Activated B cell treated with CpG ODN at 0.5 μM for 24 hours (primary cell): ENCODE data around the gene PRSS16. TPM values are rescaled to one million over a fixed set of nuclear protein-coding genes. Genes with fewer than 3 reads are reported as not detected.

Source experiments
- ATAC-seq: fragments of 200-7000 bp; cut with Tn5 transposase; one replicate; pipeline ENCODE4 v1.10.0; 2021; ENCODE audit warnings: low read depth, mild to moderate bottlenecking, moderate library complexity
- CTCF ChIA-PET: fragments of 350-600 bp; sonication (Branson Sonifier 250); formaldehyde crosslinking; loops from one replicate; lab custom pipeline; 2021; ENCODE audit warnings: antibody characterized with exemption; lab: Charles Lee
- POLR2A ChIA-PET: fragments of 350-600 bp; sonication (Branson Sonifier 250); formaldehyde crosslinking; loops from one replicate; lab custom pipeline; 2021; ENCODE audit warnings: antibody characterized with exemption; lab: Charles Lee
- DNase-seq: peaks from one replicate; pipeline ENCODE4 v3.0.0; 2022
- H3K27ac Mint-ChIP-seq: one replicate; pipeline ENCODE4 v1.8.0; 2020; ENCODE audit warnings: mixed read lengths
- H3K27me3 Mint-ChIP-seq: one replicate; pipeline ENCODE4 v1.8.0; 2021; ENCODE audit warnings: mixed read lengths
- H3K36me3 Mint-ChIP-seq: one replicate; pipeline ENCODE4 v1.8.0; 2021; ENCODE audit warnings: low read depth, mixed read lengths
- H3K4me1 Mint-ChIP-seq: one replicate; pipeline ENCODE4 v1.8.0; 2021; ENCODE audit warnings: mixed read lengths
- H3K4me3 Mint-ChIP-seq: one replicate; pipeline ENCODE4 v1.8.0; 2020; ENCODE audit warnings: mild to moderate bottlenecking, mixed read lengths
- H3K9me3 Mint-ChIP-seq: one replicate; pipeline ENCODE4 v1.8.0; 2020; ENCODE audit warnings: mixed read lengths
- CTCF ChIP-seq: fragments of 200-600 bp; IDR thresholded peaks from one replicate; pipeline ENCODE4 v1.8.0; 2022; ENCODE audit warnings: antibody characterized with exemption, mild to moderate bottlenecking
- intact Hi-C: fragments of 100-400 bp; cut with micrococcal nuclease; formaldehyde crosslinking; loops from one replicate; pipeline ENCODE4 v1.15.1; 2024
- total RNA-seq: library from RNA; stranded (reverse); gene quantifications from 2 replicates; pipeline ENCODE4 v1.2.3, GENCODE V29; 2022

Gene PRSS16
- total RNA-seq, 1 donor from 2014 or later = 0.91 TPM

DNA sequence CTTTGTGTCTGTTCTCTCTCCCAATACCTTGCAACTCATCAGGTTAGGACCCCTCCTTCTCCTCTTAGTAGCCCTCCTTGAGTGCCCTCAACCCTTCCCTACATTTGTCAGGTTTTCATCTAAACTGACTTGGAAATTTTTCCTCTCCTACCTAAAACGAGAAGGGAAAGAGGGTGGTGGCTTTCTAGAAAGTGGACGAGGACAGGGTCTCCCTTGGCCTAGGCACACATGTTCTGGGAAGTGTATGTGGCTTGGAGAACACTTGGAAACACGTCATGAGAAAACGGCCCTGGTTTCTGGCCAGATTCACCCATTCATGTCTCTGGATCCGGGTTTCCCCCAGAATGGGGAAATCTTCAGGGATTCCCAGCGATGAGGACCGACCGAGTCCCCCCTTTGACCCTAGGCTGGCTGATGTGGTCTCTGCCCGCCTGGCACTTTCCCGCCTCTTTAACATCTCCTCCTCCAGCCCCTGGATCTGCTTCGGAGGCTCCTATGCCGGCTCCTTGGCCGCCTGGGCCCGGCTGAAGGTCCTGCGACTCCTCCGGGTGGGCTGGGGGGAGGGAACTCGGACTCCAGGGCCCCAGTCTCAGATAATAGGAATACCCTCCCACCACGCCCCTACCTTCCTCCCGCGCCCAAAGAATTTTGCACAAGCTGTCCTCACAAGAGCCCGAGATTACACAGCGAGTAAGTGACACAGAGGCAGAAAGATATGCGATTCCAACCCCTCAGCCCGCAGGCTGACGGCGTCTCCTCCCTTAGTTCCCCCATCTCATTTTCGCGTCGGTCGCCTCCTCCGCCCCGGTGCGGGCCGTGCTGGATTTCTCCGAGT, 3.0 kb downstream of the PRSS16 start:
- ATAC-seq (no peak), DNase-seq (no peak)
- no peaks in the 10 kb centered on the region for H3K9me3 Mint-ChIP-seq
- POLR2A ChIA-PET = interaction anchor here (0.6 to 2.0 kb wide), 2 partner anchors 587 to 684 kb away, joined by 6 to 10 read pairs; a partner anchor contains a TSS
- CTCF ChIA-PET = interaction anchor here (1.5 kb wide), 1 partner anchor 502 kb away, joined by 4 read pairs; no protein-coding TSS in a partner anchor
- no peak overlapping the region for H3K27ac Mint-ChIP-seq
- peak overlapping the region; percentile 87 for H3K4me3 Mint-ChIP-seq
- no peak for TF ChIP-seq CTCF
- intact Hi-C loops = no loop called here
- peaks cover 40% of the 10 kb centered on the region for H3K27me3 Mint-ChIP-seq
- peaks cover 14% of the 10 kb centered on the region for H3K4me1 Mint-ChIP-seq
- H3K36me3 Mint-ChIP-seq = no peaks in the 10 kb centered on the region

GRCh38 chr6:27251112-27251605, 3.7 kb downstream of the PRSS16 start:
- DNase-seq (peak; percentile 37), ATAC-seq (peak; percentile 77)
- H3K4me1 Mint-ChIP-seq = peaks cover 14% of the 10 kb centered on the region
- TF ChIP-seq CTCF = no peak
- no peaks in the 10 kb centered on the region for H3K9me3 Mint-ChIP-seq
- intact Hi-C loops = no loop called here
- peak overlapping the region; percentile 87 for H3K4me3 Mint-ChIP-seq
- H3K27ac Mint-ChIP-seq = peak overlapping the region; percentile 43
- no peaks in the 10 kb centered on the region for H3K36me3 Mint-ChIP-seq
- ChIA-PET CTCF (interaction anchor here (1.5 kb wide), 1 partner anchor 501 kb away, joined by 4 read pairs; no protein-coding TSS in a partner anchor), POLR2A (interaction anchor here (0.6 to 2.0 kb wide), 3 partner anchors 222 to 684 kb away, joined by 3 to 10 read pairs (median 6); partner anchors contain the start of gene ZNF184)
- H3K27me3 Mint-ChIP-seq = peaks cover 43% of the 10 kb centered on the region

- ChIA-PET POLR2A (interaction anchor here (0.5 to 2.0 kb wide), 3 partner anchors 125 to 586 kb away, joined by 3 to 10 read pairs (median 3); partner anchors contain the start of gene ZNF184), CTCF (interaction anchor here (1.5 kb wide), 1 partner anchor 501 kb away, joined by 4 read pairs; no protein-coding TSS in a partner anchor)
- intact Hi-C loops = no loop called here
- peak; percentile 88 for ATAC-seq
- Mint-ChIP-seq H3K27ac (peak overlapping the region; percentile 19), H3K27me3 (peaks cover 43% of the 10 kb centered on the region), H3K4me1 (peaks cover 14% of the 10 kb centered on the region), H3K36me3 (no peaks in the 10 kb centered on the region), H3K4me3 (peak overlapping the region; percentile 87), H3K9me3 (no peaks in the 10 kb centered on the region)
- no peak for TF ChIP-seq CTCF
- DNase-seq = peak; percentile 54
These were observed 4.2 kb downstream of the PRSS16 start for GRCh38 chr6:27251606-27252251.

DNA sequence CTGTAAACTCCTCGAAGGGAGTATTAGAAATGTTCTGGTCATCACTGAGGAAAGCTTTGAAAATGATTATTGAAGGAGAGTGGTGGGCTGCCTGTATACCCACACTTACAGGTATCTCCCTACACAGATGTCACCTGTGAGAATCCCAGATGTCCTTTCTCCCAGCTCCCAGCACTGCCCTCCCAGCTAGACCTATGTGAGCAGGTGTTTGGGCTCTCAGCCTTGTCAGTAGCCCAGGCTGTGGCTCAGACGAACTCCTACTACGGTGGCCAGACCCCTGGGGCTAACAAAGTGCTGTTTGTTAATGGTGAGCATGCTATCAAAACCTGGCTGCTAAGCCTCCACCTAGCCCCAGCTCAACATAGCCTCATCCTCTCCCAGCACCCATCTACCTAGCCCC, 7.1 kb downstream of the PRSS16 start:
- CTCF ChIA-PET = no interaction called here
- Mint-ChIP-seq H3K9me3 (no peaks in the 10 kb centered on the region), H3K27me3 (peaks cover 46% of the 10 kb centered on the region), H3K36me3 (no peaks in the 10 kb centered on the region), H3K27ac (no peak overlapping the region), H3K4me3 (no peak overlapping the region), H3K4me1 (peaks cover 14% of the 10 kb centered on the region)
- TF ChIP-seq CTCF = no peak
- no peak for DNase-seq
- ATAC-seq = no peak
- POLR2A ChIA-PET = no interaction called here
- intact Hi-C loops = no loop called here
